ENCODE results near the gene CREB3L2. TPM values are rescaled to one million over a fixed set of nuclear protein-coding genes. Genes with fewer than 3 reads are reported as not detected.

The CREB3L2 gene
- total and polyA plus RNA-seq, 2 experiments from 2014 or later, result 37.6 to 38.3 TPM

DNA sequence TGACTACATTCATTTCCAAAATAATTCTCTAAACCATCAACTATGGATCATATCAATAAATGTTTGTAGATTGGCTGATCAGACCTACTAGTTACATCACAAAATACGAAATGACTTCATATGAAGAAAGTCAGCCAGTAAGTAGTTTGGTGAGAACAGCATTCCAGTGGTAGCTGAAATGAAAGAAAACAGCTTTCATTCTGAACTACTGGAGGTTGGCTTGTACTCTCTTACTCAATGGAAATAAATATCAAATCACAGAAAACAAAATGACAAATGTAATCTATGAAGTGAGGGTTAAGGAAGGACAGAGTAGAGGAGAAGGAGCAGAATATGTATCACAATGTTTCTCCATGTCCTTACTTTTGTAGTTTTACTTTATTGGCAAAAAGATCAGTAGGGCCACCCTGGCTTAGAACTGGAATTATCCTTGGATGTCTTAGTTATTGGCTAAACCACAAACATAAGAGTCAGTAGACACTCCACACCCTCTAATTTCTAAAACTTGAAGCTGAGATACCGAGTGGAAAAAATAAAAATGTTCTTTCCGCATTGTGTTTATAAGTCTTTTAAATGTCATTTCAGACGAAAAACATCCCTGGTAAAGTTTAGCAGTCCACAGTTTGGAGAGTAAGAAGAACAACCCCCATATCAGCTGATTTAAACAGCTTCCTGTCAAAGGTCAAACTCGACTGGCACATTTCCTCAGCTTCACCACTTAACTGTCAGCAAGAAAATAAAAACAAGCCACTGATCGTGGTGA, 81.1 kb downstream of the CREB3L2 start:
- H3K79me2 ChIP-seq, result peaks cover 79% of the 10 kb centered on the region
- H4K20me1 ChIP-seq (ENCODE audit: insufficient read depth, poor library complexity, severe bottlenecking), result no peaks in the 10 kb centered on the region
- no peaks in the 10 kb centered on the region for H3K9me2 ChIP-seq (replicated peaks; ENCODE audit: insufficient read depth)
- H3K4me3 ChIP-seq, result no peak overlapping the region
- H3K27ac ChIP-seq, result peak overlapping the region; percentile 15
- H2AFZ ChIP-seq, result no peak overlapping the region
- no peak for TF ChIP-seq EZH2phosphoT487 (IDR thresholded peaks at IDR 0.05; ENCODE audit: low read depth, severe bottlenecking, unreplicated experiment)
- no peak for TF ChIP-seq EZH2 (IDR thresholded peaks at IDR 0.05; ENCODE audit: borderline replicate concordance)
- H3K27me3 ChIP-seq, result no peaks in the 10 kb centered on the region
- H3K36me3 ChIP-seq (replicated peaks; ENCODE audit: insufficient read depth, low read depth), result no peaks in the 10 kb centered on the region
- no peak for DNase-seq (ENCODE audit: low spot score)
- H3K9me3 ChIP-seq (ENCODE audit: low read depth), result no peaks in the 10 kb centered on the region
- 42% methylated on average over 6 of the region's 6 CpGs for WGBS (ENCODE audit: low lambda C conversion rate, missing lambda C conversion rate)
- no peak overlapping the region for H3K4me2 ChIP-seq
- no peaks in the 10 kb centered on the region for H3K4me1 ChIP-seq (ENCODE audit: insufficient read depth)

DNA sequence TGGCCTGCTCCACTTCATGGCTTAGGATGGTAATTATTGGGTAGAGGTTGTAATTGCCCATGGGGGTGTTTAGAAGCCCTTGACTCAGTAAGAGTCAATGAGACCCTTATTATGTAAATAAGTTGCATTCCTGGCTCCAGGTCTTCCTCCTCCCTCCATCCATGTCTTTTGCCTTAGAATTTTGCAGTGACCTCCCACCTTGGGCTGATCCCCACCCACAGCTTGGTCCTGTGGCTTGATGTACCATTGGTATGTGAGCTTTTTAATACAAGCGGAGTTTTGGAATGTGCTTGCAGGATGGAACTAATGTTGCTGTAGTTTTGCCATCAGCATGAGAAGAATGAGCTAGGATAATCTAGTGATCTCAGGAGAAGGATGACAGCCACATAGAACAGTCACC, 81.9 kb downstream of the CREB3L2 start:
- no peaks in the 10 kb centered on the region for H3K27me3 ChIP-seq
- DNase-seq (ENCODE audit: low spot score), result no peak
- H3K9me3 ChIP-seq (ENCODE audit: low read depth), result no peaks in the 10 kb centered on the region
- peak overlapping the region; percentile 15 for H3K27ac ChIP-seq
- no peaks in the 10 kb centered on the region for H3K4me1 ChIP-seq (ENCODE audit: insufficient read depth)
- TF ChIP-seq EZH2phosphoT487 (IDR thresholded peaks at IDR 0.05; ENCODE audit: low read depth, severe bottlenecking, unreplicated experiment), result no peak
- no peak for TF ChIP-seq EZH2 (IDR thresholded peaks at IDR 0.05; ENCODE audit: borderline replicate concordance)
- TF ChIP-seq, protein P1, sequence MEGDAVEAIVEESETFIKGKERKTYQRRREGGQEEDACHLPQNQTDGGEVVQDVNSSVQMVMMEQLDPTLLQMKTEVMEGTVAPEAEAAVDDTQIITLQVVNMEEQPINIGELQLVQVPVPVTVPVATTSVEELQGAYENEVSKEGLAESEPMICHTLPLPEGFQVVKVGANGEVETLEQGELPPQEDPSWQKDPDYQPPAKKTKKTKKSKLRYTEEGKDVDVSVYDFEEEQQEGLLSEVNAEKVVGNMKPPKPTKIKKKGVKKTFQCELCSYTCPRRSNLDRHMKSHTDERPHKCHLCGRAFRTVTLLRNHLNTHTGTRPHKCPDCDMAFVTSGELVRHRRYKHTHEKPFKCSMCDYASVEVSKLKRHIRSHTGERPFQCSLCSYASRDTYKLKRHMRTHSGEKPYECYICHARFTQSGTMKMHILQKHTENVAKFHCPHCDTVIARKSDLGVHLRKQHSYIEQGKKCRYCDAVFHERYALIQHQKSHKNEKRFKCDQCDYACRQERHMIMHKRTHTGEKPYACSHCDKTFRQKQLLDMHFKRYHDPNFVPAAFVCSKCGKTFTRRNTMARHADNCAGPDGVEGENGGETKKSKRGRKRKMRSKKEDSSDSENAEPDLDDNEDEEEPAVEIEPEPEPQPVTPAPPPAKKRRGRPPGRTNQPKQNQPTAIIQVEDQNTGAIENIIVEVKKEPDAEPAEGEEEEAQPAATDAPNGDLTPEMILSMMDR (IDR thresholded peaks at IDR 0.05; ENCODE audit: poor library complexity), result no peak
- H3K9me2 ChIP-seq (replicated peaks; ENCODE audit: insufficient read depth), result no peaks in the 10 kb centered on the region
- no peaks in the 10 kb centered on the region for H3K36me3 ChIP-seq (replicated peaks; ENCODE audit: insufficient read depth, low read depth)
- H4K20me1 ChIP-seq (ENCODE audit: insufficient read depth, poor library complexity, severe bottlenecking), result no peaks in the 10 kb centered on the region
- 100% methylated on average over 1 of the region's 1 CpG for WGBS (ENCODE audit: low lambda C conversion rate, missing lambda C conversion rate)
- peaks cover 77% of the 10 kb centered on the region for H3K79me2 ChIP-seq
- H2AFZ ChIP-seq, result no peak overlapping the region
- no peak overlapping the region for H3K4me3 ChIP-seq
- H3K4me2 ChIP-seq, result no peak overlapping the region

DNA sequence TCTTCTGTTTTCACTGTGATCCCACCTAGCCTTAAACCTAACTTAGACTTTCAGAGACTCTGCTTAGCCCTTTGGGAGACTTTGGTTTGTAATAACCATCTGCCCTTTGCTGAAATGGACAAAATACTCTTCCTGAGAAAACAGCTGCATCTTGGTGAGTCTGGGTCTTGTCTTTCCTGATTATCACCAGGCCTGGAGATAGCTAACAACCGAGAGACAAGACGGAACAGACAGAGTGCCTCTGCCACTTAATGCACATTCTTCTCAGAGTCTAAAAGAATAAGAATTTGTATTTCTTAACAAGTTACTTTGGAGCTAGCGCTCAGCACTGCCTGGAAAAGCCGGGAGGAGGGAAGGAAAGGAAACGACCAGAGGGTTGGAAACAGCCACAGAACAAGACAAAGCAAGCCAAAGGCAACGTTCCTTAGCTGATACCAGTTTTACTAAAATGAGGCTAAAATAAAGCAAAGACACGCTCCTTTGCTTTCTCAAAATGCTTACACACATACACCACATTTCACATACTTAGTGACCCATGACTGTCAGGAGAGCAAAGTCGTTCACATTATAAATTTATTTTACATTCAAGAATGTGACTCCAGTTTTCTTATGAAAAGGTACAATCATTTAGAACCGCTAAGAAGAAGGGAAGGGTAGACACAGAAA, 84.8 kb downstream of the CREB3L2 start:
- Histone ChIP-seq H3K27me3 (no peaks in the 10 kb centered on the region), H3K4me3 (no peak overlapping the region), H3K36me3 (replicated peaks; ENCODE audit: insufficient read depth, low read depth) (no peaks in the 10 kb centered on the region), H3K4me1 (ENCODE audit: insufficient read depth) (no peaks in the 10 kb centered on the region), H3K9me3 (ENCODE audit: low read depth) (no peaks in the 10 kb centered on the region), H3K4me2 (no peak overlapping the region), H2AFZ (no peak overlapping the region), H4K20me1 (ENCODE audit: insufficient read depth, poor library complexity, severe bottlenecking) (no peaks in the 10 kb centered on the region), H3K27ac (peak overlapping the region; percentile 23), H3K9me2 (replicated peaks; ENCODE audit: insufficient read depth) (no peaks in the 10 kb centered on the region), H3K79me2 (peaks cover 66% of the 10 kb centered on the region)
- 54% methylated on average over 9 of the region's 9 CpGs for WGBS (ENCODE audit: low lambda C conversion rate, missing lambda C conversion rate)
- TF ChIP-seq, protein P1 (IDR thresholded peaks at IDR 0.05; ENCODE audit: poor library complexity), result no peak
- TF ChIP-seq EZH2phosphoT487 (IDR thresholded peaks at IDR 0.05; ENCODE audit: low read depth, severe bottlenecking, unreplicated experiment) (no peak), EZH2 (IDR thresholded peaks at IDR 0.05; ENCODE audit: borderline replicate concordance) (no peak)
- DNase-seq (ENCODE audit: low spot score), result no peak

DNA sequence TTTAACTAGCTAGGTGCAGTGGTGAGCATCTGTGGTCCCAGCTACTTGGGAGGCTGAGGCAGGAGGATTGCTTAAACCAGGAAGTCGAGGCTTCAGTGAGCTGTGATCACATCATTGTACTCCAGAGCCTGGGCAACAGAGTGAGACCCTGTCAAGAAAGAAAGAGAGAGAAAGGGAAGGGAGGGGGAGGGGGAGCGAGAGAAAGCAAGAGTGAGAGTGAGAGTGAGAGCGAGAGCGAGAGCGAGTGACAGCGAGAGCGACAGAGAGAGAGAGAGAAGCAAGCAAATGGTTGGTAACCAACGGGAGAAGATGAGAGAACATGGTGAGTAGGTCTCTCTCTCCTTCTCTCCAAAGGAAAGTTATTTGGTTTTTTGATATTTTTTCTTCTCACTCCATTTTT, 85.3 kb downstream of the CREB3L2 start:
- H3K4me2 ChIP-seq, result no peak overlapping the region
- H3K9me3 ChIP-seq (ENCODE audit: low read depth), result no peaks in the 10 kb centered on the region
- no peaks in the 10 kb centered on the region for H4K20me1 ChIP-seq (ENCODE audit: insufficient read depth, poor library complexity, severe bottlenecking)
- H2AFZ ChIP-seq, result no peak overlapping the region
- peaks cover 62% of the 10 kb centered on the region for H3K79me2 ChIP-seq
- H3K4me3 ChIP-seq, result no peak overlapping the region
- TF ChIP-seq EZH2phosphoT487 (IDR thresholded peaks at IDR 0.05; ENCODE audit: low read depth, severe bottlenecking, unreplicated experiment), result no peak
- TF ChIP-seq, protein P1 (IDR thresholded peaks at IDR 0.05; ENCODE audit: poor library complexity), result no peak
- no peaks in the 10 kb centered on the region for H3K27me3 ChIP-seq
- DNase-seq (ENCODE audit: low spot score), result no peak
- WGBS (ENCODE audit: low lambda C conversion rate, missing lambda C conversion rate), result 94% methylated on average over 7 of the region's 8 CpGs
- no peaks in the 10 kb centered on the region for H3K4me1 ChIP-seq (ENCODE audit: insufficient read depth)
- peak overlapping the region; percentile 23 for H3K27ac ChIP-seq
- H3K9me2 ChIP-seq (replicated peaks; ENCODE audit: insufficient read depth), result no peaks in the 10 kb centered on the region
- no peaks in the 10 kb centered on the region for H3K36me3 ChIP-seq (replicated peaks; ENCODE audit: insufficient read depth, low read depth)

Measured in hepatocyte (in vitro differentiated cells).